HEK293 (cell line): Measurements from ENCODE around the gene HM13.

Experiments used
- BCL6B ChIP-seq: fragments of 450-650 bp; formaldehyde crosslinking; IDR thresholded peaks from 2 replicates; pipeline ENCODE4 v1.5.1; 2017; ENCODE audit warnings: missing biosample characterization, missing genetic modification characterization
- FEZF1 ChIP-seq: fragments of 450-650 bp; formaldehyde crosslinking; IDR thresholded peaks from 2 replicates; pipeline ENCODE4 v1.5.1; 2016; ENCODE audit warnings: missing biosample characterization, missing genetic modification characterization
- KLF9 ChIP-seq: fragments of 450-650 bp; formaldehyde crosslinking; IDR thresholded peaks from 2 replicates; pipeline ENCODE4 v1.5.1; 2016; ENCODE audit warnings: missing biosample characterization, missing genetic modification characterization, low read depth
- MEIS1 ChIP-seq: sonication (generic); formaldehyde crosslinking; IDR thresholded peaks from 2 replicates; pipeline ENCODE4 v1.8.1; 2022; ENCODE audit warnings: missing genetic modification reagents, mild to moderate bottlenecking, borderline replicate concordance
- OSR2 ChIP-seq: fragments of 450-650 bp; formaldehyde crosslinking; IDR thresholded peaks from 2 replicates; pipeline ENCODE4 v1.5.1; 2016; ENCODE audit warnings: missing biosample characterization, missing genetic modification characterization
- PATZ1 ChIP-seq: fragments of 450-650 bp; formaldehyde crosslinking; IDR thresholded peaks from 2 replicates; pipeline ENCODE4 v1.5.1; 2016; ENCODE audit warnings: missing biosample characterization, missing genetic modification characterization
- WT1 ChIP-seq: fragments of 450-650 bp; formaldehyde crosslinking; IDR thresholded peaks from 2 replicates; pipeline ENCODE4 v1.5.1; 2016; ENCODE audit warnings: missing biosample characterization, missing genetic modification characterization
- YY1 ChIP-seq: fragments of 450-650 bp; formaldehyde crosslinking; IDR thresholded peaks from 2 replicates; pipeline ENCODE4 v1.5.1; 2018; ENCODE audit warnings: missing biosample characterization, missing genetic modification characterization
- ZBTB1 ChIP-seq: fragments of 450-650 bp; formaldehyde crosslinking; IDR thresholded peaks from 2 replicates; pipeline ENCODE4 v1.5.1; 2016; ENCODE audit warnings: missing biosample characterization, missing genetic modification characterization
- ZBTB48 ChIP-seq: fragments of 450-650 bp; formaldehyde crosslinking; IDR thresholded peaks from 2 replicates; pipeline ENCODE4 v1.5.1; 2016; ENCODE audit warnings: missing biosample characterization, missing genetic modification characterization
- ZBTB8A ChIP-seq: fragments of 450-650 bp; formaldehyde crosslinking; IDR thresholded peaks from 2 replicates; pipeline ENCODE4 v1.5.1; 2016; ENCODE audit warnings: missing biosample characterization, missing genetic modification characterization
- ZNF112 ChIP-seq: fragments of 450-650 bp; formaldehyde crosslinking; IDR thresholded peaks from 2 replicates; pipeline ENCODE4 v1.5.0; 2017; ENCODE audit warnings: missing biosample characterization, missing genetic modification characterization
- ZNF133 ChIP-seq: fragments of 450-650 bp; formaldehyde crosslinking; IDR thresholded peaks from 2 replicates; pipeline ENCODE4 v1.5.1; 2016; ENCODE audit warnings: missing biosample characterization, missing genetic modification characterization
- ZNF140 ChIP-seq: fragments of 450-650 bp; formaldehyde crosslinking; IDR thresholded peaks from 2 replicates; pipeline ENCODE4 v1.5.1; 2016; ENCODE audit warnings: missing biosample characterization, missing genetic modification characterization
- ZNF146 ChIP-seq: fragments of 450-650 bp; formaldehyde crosslinking; IDR thresholded peaks from 2 replicates; pipeline ENCODE4 v1.5.1; 2016; ENCODE audit warnings: missing biosample characterization, missing genetic modification characterization
- ZNF148 ChIP-seq: fragments of 450-650 bp; formaldehyde crosslinking; IDR thresholded peaks from 2 replicates; pipeline ENCODE4 v1.5.0; 2017; ENCODE audit warnings: missing biosample characterization, missing genetic modification characterization, borderline replicate concordance
- ZNF157 ChIP-seq: fragments of 450-650 bp; formaldehyde crosslinking; IDR thresholded peaks from 2 replicates; pipeline ENCODE4 v1.5.1; 2016; ENCODE audit warnings: missing biosample characterization, missing genetic modification characterization
- ZNF175 ChIP-seq: fragments of 450-650 bp; formaldehyde crosslinking; IDR thresholded peaks from 2 replicates; pipeline ENCODE4 v1.5.1; 2016; ENCODE audit warnings: missing biosample characterization, missing genetic modification characterization
- ZNF223 ChIP-seq: fragments of 450-650 bp; formaldehyde crosslinking; IDR thresholded peaks from 2 replicates; pipeline ENCODE4 v1.5.1; 2016; ENCODE audit warnings: missing biosample characterization, missing genetic modification characterization
- ZNF23 ChIP-seq: fragments of 450-650 bp; formaldehyde crosslinking; IDR thresholded peaks from 2 replicates; pipeline ENCODE4 v1.5.1; 2016; ENCODE audit warnings: missing biosample characterization, missing genetic modification characterization, borderline replicate concordance
- ZNF266 ChIP-seq: fragments of 450-650 bp; formaldehyde crosslinking; IDR thresholded peaks from 2 replicates; pipeline ENCODE4 v1.5.1; 2016; ENCODE audit warnings: missing biosample characterization, missing genetic modification characterization, low read depth
- ZNF37A ChIP-seq: fragments of 450-650 bp; IDR thresholded peaks from 2 replicates; pipeline ENCODE4 v1.5.1; 2018; ENCODE audit warnings: missing biosample characterization, missing genetic modification characterization
- ZNF391 ChIP-seq: fragments of 450-650 bp; formaldehyde crosslinking; IDR thresholded peaks from 2 replicates; pipeline ENCODE4 v1.5.1; 2016; ENCODE audit warnings: low read depth, missing biosample characterization, missing genetic modification characterization, borderline replicate concordance
- ZNF488 ChIP-seq: fragments of 450-650 bp; formaldehyde crosslinking; IDR thresholded peaks from 2 replicates; pipeline ENCODE4 v1.5.1; 2016; ENCODE audit warnings: missing biosample characterization, missing genetic modification characterization
- ZNF501 ChIP-seq: fragments of 450-650 bp; formaldehyde crosslinking; IDR thresholded peaks from 2 replicates; pipeline ENCODE4 v1.5.1; 2016; ENCODE audit warnings: missing biosample characterization, missing genetic modification characterization
- ZNF555 ChIP-seq: fragments of 450-650 bp; formaldehyde crosslinking; conservative IDR thresholded peaks from 2 replicates; pipeline ENCODE4 v1.5.1; 2017; ENCODE audit warnings: missing biosample characterization, mild to moderate bottlenecking, missing genetic modification characterization, inconsistent platforms
- ZNF585B ChIP-seq: fragments of 450-650 bp; formaldehyde crosslinking; IDR thresholded peaks from 2 replicates; pipeline ENCODE4 v1.5.1; 2016; ENCODE audit warnings: missing biosample characterization, missing genetic modification characterization
- ZNF621 ChIP-seq: fragments of 450-650 bp; formaldehyde crosslinking; IDR thresholded peaks from 2 replicates; pipeline ENCODE4 v1.5.1; 2017; ENCODE audit warnings: missing biosample characterization, missing genetic modification characterization
- ZNF626 ChIP-seq: fragments of 450-650 bp; sonication (Bioruptor Pico); formaldehyde crosslinking; IDR thresholded peaks from 2 replicates; pipeline ENCODE4 v1.5.1; 2018; ENCODE audit warnings: missing biosample characterization, missing genetic modification characterization, inconsistent platforms
- ZNF670 ChIP-seq: fragments of 450-650 bp; formaldehyde crosslinking; IDR thresholded peaks from 2 replicates; pipeline ENCODE4 v1.5.1; 2016; ENCODE audit warnings: missing biosample characterization, missing genetic modification characterization, low read depth
- ZNF677 ChIP-seq: fragments of 450-650 bp; IDR thresholded peaks from 2 replicates; pipeline ENCODE4 v1.5.0; 2018; ENCODE audit warnings: missing biosample characterization, mild to moderate bottlenecking, missing genetic modification characterization, moderate library complexity
- ZNF777 ChIP-seq: fragments of 450-650 bp; formaldehyde crosslinking; IDR thresholded peaks from 2 replicates; pipeline ENCODE4 v1.5.1; 2017; ENCODE audit warnings: missing biosample characterization, missing genetic modification characterization, borderline replicate concordance
- ZNF843 ChIP-seq: fragments of 450-650 bp; formaldehyde crosslinking; IDR thresholded peaks from 2 replicates; pipeline ENCODE4 v1.5.1; 2016; ENCODE audit warnings: missing biosample characterization, missing genetic modification characterization
- ZSCAN23 ChIP-seq: fragments of 450-650 bp; formaldehyde crosslinking; IDR thresholded peaks from 2 replicates; pipeline ENCODE4 v1.5.1; 2016; ENCODE audit warnings: missing biosample characterization, missing genetic modification characterization
- ZXDB ChIP-seq: fragments of 450-650 bp; formaldehyde crosslinking; IDR thresholded peaks from 2 replicates; pipeline ENCODE4 v1.5.1; 2016; ENCODE audit warnings: missing biosample characterization, missing genetic modification characterization

HM13 gene

GRCh38 chr20:31514154-31515071 is at the start of gene HM13 (continued):
- TF ChIP-seq BCL6B (tag by site-specific recombination) (no peak), ZNF140 (tag by site-specific recombination) (no peak), KLF9 (tag by site-specific recombination) (peak; percentile 40; the same call in 1 of the 2 replicates), FEZF1 (tag by site-specific recombination) (no peak), ZNF626 (tag by site-specific recombination) (no peak), ZNF133 (no peak), ZXDB (peak; percentile 83), ZNF37A (tag by site-specific recombination) (no peak), ZNF223 (tag by site-specific recombination) (no peak), ZNF488 (tag by site-specific recombination) (no peak), ZNF391 (tag by site-specific recombination) (0 out of 2 replicates have a peak, but pooled peaks have one; percentile 36), ZNF555 (tag by site-specific recombination) (no peak), WT1 (no peak; the same call in 1 of the 2 replicates), ZNF670 (tag by site-specific recombination) (no peak), ZNF501 (peak; percentile 80), ZBTB1 (tag by site-specific recombination) (no peak), ZBTB48 (peak; percentile 88), PATZ1 (tag by site-specific recombination) (no peak), ZSCAN23 (tag by site-specific recombination) (no peak), ZNF677 (no peak), ZNF266 (no peak), MEIS1 (CRISPR knock-in tag) (no peak), ZNF585B (tag by site-specific recombination) (no peak), ZNF777 (tag by site-specific recombination) (no peak), ZNF146 (no peak; the same call in 1 of the 2 replicates), ZNF621 (tag by site-specific recombination) (no peak), ZNF157 (tag by site-specific recombination) (no peak), YY1 (tag by site-specific recombination) (peak; percentile 71), OSR2 (tag by site-specific recombination) (no peak), ZNF23 (no peak), ZNF112 (tag by site-specific recombination) (no peak), ZNF843 (tag by site-specific recombination) (no peak), ZNF175 (tag by site-specific recombination) (no peak), ZBTB8A (peak; percentile 80), ZNF148 (tag by site-specific recombination) (no peak)
